22Rv1 (cell line): ENCODE data around the gene ASTN1.
A peak's percentile ranks its signal among the peaks of the same experiment; 100 is the strongest.

Experiments
- ZFX ChIP-seq: fragments of 450-650 bp; IDR thresholded peaks from 2 replicates; pipeline ENCODE4 v1.6.1; 2017; ENCODE audit warnings: antibody characterized with exemption, borderline replicate concordance
- TF ChIP-seq, protein P1 (sequence below): fragments of 450-650 bp; IDR thresholded peaks from 2 replicates; pipeline ENCODE4 v1.5.1; 2017; ENCODE audit warnings: mild to moderate bottlenecking

- TF ChIP-seq, protein P1, sequence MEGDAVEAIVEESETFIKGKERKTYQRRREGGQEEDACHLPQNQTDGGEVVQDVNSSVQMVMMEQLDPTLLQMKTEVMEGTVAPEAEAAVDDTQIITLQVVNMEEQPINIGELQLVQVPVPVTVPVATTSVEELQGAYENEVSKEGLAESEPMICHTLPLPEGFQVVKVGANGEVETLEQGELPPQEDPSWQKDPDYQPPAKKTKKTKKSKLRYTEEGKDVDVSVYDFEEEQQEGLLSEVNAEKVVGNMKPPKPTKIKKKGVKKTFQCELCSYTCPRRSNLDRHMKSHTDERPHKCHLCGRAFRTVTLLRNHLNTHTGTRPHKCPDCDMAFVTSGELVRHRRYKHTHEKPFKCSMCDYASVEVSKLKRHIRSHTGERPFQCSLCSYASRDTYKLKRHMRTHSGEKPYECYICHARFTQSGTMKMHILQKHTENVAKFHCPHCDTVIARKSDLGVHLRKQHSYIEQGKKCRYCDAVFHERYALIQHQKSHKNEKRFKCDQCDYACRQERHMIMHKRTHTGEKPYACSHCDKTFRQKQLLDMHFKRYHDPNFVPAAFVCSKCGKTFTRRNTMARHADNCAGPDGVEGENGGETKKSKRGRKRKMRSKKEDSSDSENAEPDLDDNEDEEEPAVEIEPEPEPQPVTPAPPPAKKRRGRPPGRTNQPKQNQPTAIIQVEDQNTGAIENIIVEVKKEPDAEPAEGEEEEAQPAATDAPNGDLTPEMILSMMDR = peak; percentile 95
- TF ChIP-seq ZFX = no peak
Observed at GRCh38 chr1:177181631-177182291, 17.2 kb upstream of the ASTN1 start.
